AML-193 (cell line): ENCODE measurements around the gene UGT2B7.
"Not testable (repeated sequence)": the region's sequence is repeated elsewhere in the genome, so short reads cannot be mapped to it uniquely, and the experiment has no call there.

ENCODE experiments used
- DNase-seq, 2 experiments: peaks; one replicate each; lab custom pipeline; 2025; lab: John Stamatoyannopoulos, UW

UGT2B7 gene

DNA sequence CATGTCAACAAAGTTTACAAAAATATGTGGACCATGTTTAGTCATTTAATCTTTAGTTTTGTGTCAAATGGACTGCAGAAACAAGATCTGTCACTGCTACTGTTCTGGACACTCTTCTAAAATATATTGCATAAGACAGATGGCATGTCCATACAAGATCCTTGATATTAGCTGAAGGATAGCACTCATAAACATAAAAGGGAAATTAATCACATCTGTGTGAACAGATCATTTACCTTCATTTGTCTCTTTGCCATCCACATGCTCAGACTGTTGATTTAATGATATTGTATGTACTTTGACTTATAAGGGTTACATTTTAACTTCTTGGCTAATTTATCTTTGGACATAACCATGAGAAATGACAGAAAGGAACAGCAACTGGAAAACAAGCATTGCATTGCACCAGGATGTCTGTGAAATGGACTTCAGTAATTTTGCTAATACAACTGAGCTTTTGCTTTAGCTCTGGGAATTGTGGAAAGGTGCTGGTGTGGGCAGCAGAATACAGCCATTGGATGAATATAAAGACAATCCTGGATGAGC lies at the start of gene UGT2B7:
UGT2B7 (plus strand) TSS at position 364 of the 546 bp plus-strand sequence; CDS start at position 411, 47 bp downstream.
- DNase-seq = no peak

DNA sequence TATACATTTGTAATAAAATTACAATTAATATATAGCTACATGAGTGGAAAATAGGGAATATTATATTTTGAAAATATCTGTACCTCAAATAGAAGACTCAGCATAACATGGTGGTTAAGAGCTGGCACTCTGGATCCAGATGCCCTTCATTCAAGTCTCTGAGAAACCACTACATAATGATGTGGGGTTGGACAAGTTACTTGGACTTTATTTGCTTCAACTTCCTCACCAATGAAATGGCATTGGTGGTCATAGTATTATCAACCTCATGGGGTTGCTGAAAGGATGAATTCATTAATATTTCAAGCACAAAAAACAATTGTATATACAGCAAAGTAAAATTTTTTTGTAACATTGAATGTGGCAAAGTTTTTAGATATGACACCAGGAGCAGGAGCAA lies 46.4 kb upstream of the UGT2B7 start:
- DNase-seq = no peak

DNA sequence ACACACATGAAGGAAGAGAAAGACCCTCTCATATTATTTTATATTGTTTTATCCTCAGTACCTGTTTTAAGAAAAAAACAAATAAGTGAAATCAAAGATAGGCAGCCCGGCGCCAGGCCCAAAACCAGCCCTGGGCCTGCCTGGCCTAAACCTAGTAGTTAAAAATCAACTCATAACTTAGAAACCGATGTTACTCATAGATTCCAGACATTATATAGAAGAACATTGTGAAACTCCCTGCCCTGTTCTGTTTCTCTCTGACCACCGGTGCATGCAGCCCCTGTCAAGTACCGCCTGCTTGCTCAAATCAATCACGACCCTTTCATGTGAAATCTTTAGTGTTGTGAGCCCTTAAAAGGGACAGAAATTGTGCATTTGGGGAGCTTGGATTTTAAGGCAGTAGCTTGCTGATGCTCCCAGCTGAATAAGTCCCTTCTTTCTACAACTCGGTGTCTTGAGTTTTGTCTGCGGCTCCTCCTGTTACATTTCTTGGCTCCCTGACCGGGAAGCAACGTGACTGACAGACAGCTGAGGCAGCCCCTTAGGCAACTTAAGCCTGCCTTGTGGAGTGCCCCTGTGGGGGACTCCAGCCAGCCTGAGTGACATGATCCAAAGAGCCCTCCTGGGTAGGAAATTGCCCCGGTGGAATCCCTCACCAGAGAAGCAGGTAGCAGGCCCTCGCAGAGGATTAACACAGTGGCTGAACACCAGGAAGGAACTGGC lies 45.3 kb upstream of the UGT2B7 start:
- not testable (repeated sequence) for DNase-seq

- DNase-seq = no peak
Measured at GRCh38 chr4:69051576-69051943, 44.7 kb upstream of the UGT2B7 start.

DNA sequence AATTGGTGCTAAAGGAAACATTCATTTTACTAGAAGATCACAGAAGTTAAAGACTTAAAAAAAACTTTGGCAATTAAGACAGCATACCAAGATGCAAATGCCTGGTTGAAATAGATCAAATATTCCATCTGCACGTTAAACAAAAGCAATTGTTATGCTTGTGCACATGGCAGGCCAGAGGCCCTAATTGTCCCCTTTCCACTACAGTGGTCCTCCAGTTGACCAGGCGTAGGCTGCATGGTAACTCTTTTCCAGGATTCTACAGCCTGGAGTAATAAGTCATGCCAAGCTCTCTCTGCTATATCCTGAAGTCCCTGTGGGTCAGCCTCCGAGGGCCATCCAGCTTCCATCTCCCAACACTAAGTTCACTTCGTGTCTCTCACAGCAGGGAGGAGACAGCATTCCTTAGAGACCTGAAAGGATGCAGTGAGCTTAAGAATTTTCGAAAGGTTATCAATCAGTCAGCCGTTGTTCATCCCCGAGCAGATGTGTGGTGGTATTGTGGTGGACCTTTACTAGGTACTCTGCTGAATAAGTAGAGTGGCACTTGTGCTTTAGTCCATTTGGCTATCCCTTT lies 42.9 kb upstream of the UGT2B7 start:
- DNase-seq = not testable (repeated sequence)

GRCh38 chr4:69054033-69054432 lies 42.2 kb upstream of the UGT2B7 start:
- not testable (repeated sequence) for DNase-seq

DNA sequence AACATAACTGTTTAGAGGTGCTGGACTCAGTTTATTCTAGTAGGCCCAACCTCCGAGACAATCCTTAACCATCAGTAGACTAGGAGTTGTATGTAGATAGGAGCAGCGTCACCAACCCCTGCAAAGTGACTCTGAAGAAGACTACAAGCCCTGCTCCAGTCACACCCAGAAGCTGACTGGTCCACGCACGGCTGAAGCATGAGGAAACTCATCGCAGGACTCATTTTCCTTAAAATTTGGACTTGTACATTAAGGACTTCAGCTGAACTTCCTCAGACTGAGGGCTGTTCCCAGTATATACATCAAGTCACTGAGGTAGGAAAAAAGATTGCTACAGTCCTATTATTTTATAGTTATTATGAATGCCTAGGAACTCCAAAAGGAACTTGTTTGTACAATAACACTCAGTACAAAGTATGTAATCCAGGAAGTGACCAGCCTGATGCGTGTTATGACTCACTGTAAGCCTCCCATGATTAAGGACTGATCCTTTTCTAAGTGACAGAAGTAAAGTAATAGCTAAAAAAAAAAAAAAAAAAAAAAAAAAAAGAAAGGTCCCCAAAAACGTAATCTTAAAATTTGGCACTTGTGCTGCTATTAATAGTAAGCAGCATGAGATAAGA lies 41.6 kb upstream of the UGT2B7 start:
- no peak for DNase-seq

DNA sequence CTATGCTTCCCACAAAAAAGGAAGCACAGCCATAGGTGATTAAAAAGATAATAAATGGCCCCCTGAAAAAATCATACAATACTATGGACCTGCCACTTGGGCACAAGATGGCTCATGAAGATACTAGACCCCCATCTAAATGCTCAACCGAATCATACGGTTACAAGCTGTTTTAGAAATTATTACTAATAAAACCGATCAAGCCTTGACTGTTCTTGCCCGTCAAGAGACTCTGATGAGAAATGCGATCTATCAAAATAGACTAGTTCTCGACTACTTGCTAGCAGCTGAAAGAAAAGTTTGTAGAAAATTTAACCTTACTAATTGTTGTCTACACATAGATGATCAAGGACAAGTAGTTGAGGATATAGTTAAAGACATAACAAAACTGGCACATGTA lies 40.1 kb upstream of the UGT2B7 start:
- no peak for DNase-seq

DNA sequence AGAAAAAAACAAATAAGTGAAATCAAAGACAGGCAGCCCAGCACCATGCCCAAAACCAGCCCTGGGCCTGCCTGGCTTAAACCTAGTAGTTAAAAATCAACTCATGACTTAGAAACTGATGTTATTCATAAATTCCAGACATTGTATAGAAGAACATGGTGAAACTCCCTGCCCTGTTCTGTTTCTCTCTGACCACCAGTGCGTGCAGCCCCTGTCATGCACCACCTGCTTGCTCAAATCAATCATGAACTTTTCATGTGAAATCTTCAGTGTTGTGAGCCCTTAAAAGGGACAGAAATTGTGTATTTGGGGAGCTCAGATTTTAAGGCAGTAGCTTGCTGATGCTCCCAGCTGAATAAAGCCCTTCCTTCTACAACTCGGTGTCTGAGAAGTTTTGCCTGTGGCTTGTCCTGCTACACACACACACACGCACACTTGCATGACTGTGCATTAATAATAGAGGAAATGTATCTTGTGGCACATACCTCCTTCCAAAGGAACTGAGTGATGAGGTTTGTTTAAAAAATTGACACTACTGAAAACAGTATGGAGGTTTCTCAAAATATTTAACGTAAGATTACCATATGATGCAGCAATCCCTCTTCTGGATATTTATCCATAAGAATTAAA lies 39.2 kb upstream of the UGT2B7 start:
- DNase-seq = no peak

DNA sequence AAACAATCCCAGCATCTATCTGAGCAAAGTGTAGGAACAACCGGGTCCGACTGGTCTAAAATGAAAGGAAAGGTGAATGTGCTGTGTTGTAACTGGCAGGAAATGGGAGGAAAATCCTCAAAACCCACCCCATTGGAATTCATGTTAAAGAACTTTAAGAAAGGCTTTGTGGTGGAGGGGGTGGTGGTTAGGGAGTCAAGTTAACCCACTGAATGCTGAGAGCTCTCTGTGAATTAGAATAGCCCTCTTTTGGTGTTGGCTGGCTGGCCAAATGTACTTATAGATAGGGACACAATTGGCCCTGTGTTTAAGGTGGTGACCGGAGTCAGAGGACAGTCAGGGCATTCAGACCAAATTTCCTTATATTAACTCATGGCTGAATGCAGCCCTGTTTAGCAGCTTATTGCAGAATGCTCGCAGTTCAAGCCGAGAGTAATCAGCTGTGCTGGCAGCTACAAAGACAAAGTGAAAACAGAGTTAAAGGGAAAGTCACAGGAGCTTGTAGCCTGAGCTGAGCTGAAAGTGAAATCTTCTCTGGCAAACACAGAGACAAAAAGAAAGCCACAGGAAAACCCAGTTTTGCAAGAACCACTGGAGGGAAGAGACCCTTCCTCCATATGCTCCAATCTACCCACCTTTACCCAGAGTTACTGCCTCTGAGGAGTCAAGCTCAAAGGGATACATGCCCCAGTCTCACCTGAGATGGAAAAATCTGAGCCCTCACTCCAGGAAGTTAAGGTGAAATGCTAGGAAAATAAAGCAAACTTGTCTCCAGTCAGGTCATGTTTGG lies 38.5 kb upstream of the UGT2B7 start:
- no peak for DNase-seq

DNA sequence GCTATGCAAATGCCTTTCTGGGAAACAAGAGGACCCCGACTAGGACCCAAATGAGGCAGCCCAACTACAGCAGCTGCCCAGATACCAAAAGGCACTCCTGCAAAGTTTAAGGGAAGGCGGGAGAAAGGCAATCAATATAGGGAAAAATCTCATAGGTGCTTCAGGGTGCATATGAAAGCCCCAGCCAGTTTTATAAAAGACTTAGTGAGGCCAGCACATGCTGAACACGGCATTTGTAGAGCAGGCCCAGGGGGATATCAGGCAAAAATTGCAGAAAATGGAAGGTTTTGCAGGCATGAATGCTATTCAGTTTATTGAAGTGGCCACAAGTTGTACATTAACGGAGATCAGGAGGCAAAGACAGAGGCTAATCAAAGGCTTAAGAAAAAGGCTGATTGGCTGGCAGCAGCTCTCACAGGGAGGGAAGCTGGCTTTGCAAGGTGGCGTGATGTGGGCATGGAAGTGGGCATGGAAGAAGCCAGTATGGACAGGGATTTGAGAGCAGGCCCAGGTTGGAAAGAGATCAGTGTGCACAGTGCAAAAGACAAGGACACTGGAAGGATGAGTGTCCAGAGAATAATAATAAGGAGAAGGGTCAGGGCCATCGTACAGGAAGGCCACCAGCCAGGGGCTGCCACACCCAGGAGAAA lies 37.7 kb upstream of the UGT2B7 start:
- no peak for DNase-seq

DNA sequence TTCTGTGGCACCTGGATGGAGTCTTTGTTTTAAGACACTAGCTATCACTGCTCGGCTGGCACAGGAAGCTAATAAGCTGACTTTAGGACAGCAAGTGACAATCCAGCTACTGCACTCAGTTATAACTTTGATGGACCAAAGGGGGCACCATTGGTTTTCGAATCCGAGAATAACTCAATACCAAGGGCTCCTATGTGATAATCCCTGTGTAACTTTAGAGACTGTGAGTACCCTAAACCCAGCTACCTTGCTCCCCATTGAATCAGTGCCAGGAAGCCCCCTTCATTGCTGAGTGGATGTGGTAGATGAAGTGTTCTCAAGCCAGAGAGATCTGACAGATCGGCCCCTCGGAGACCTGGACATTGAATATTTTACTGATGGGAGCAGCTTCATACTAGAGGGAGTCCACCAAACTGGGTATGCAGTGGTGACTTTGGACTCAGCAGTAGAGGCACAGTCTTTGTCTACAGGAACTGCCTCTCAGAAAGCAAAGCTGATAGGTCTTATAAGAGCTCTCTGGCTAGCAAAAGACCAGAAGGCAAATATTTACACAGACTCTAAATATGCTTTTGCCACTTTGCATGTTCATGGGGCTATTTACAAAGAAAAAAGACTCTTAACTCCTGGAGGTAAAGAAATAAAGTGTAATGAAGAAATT lies 35.5 kb upstream of the UGT2B7 start:
- DNase-seq = no peak

- no peak for DNase-seq
Measured at GRCh38 chr4:69064391-69064790, 31.9 kb upstream of the UGT2B7 start.

- no peak for DNase-seq
Measured at GRCh38 chr4:69066945-69067344, 29.3 kb upstream of the UGT2B7 start.

DNA sequence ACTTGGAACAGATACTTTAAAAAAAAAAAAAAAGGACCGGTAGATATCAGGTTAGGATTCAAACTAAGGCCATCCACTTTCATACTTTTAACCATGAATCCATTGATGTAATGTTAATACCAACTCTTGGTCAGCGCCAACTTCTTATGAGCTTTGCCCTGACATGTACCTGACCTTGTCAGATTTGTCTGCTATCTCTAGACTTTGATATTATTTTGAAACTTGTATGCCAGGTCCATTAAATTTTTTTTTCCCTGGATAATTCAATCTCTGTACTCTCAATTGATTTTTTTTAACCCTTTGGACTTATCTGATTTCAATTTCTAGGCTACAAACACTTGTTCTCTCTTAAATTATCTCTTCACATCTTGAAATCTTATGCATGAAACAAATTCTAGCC lies 27.2 kb upstream of the UGT2B7 start:
- no peak for DNase-seq

- DNase-seq = no peak
Measured at GRCh38 chr4:69070590-69070989, 25.7 kb upstream of the UGT2B7 start.

DNA sequence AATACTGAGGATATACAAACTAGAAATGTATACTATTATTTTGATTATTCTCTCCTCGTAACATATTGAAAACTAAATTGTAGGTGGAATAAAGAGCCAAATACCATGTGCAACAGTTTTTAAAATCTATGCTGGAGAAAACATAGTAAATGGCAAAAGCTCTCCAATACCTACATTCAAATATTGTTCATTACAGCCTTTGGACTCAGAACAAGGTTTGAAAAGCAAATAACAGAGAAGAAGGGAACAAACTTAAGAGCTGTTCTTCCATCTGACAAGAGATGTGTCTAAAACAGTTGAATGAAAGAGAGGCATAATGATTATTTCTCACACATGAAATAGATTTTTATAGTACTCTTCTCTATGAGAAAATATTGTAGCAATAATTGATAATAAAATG lies 25.0 kb upstream of the UGT2B7 start:
- DNase-seq = no peak

GRCh38 chr4:69073375-69073774 lies 22.9 kb upstream of the UGT2B7 start:
- DNase-seq = no peak

GRCh38 chr4:69075061-69075792 lies 21.0 kb upstream of the UGT2B7 start:
- no peak for DNase-seq

- DNase-seq = no peak
Measured at GRCh38 chr4:69078852-69079251, 17.4 kb upstream of the UGT2B7 start.
